IPS-NIHi7 (cell line): ENCODE measurements around the gene GAL3ST2.
"Not testable (repeated sequence)": the region's sequence is repeated elsewhere in the genome, so short reads cannot be mapped to it uniquely, and the experiment has no call there.

ENCODE experiments used
- DNase-seq: peaks from one replicate; pipeline ENCODE4 v3.0.0; 2012; ENCODE audit warnings: mixed read lengths; ENCODE audit errors: extremely low spot score

The GAL3ST2 gene

GRCh38 chr2:241776336-241777169 is at the start of gene GAL3ST2:
Gene GAL3ST2 (plus strand): TSS chr2:241776822. CDS start chr2:241776956, 134 bp downstream.
- peak; percentile 15 for DNase-seq

- DNase-seq = no peak
These were observed 48.6 kb upstream of the GAL3ST2 start for GRCh38 chr2:241728000-241728399.

- DNase-seq = no peak
These were observed 48.0 kb upstream of the GAL3ST2 start for GRCh38 chr2:241728627-241729026.

GRCh38 chr2:241729868-241730267 is 46.8 kb upstream of the GAL3ST2 start:
- no peak for DNase-seq

- DNase-seq = no peak
These were observed 45.8 kb upstream of the GAL3ST2 start for GRCh38 chr2:241730671-241731293.

- not testable (repeated sequence) for DNase-seq
These were observed 44.0 kb upstream of the GAL3ST2 start for GRCh38 chr2:241732513-241733186.

- DNase-seq = no peak
These were observed 43.0 kb upstream of the GAL3ST2 start for GRCh38 chr2:241733391-241734207.

GRCh38 chr2:241734208-241734466 is 42.5 kb upstream of the GAL3ST2 start:
- DNase-seq = no peak

GRCh38 chr2:241734467-241735208 is 42.0 kb upstream of the GAL3ST2 start, which contains the start of gene D2HGDH:
Gene D2HGDH (plus strand): TSS chr2:241734630. CDS start chr2:241735225, 595 bp downstream.
- DNase-seq = peak; percentile 99

- DNase-seq = no peak
These were observed 40.5 kb upstream of the GAL3ST2 start for GRCh38 chr2:241736111-241736510.

GRCh38 chr2:241738040-241738686 is 38.5 kb upstream of the GAL3ST2 start:
- DNase-seq = no peak

GRCh38 chr2:241739177-241739576 is 37.4 kb upstream of the GAL3ST2 start:
- no peak for DNase-seq

- no peak for DNase-seq
These were observed 37.0 kb upstream of the GAL3ST2 start for GRCh38 chr2:241739651-241740050.

GRCh38 chr2:241741016-241741415 is 35.6 kb upstream of the GAL3ST2 start:
- DNase-seq = no peak

GRCh38 chr2:241742320-241742939 is 34.2 kb upstream of the GAL3ST2 start:
- no peak for DNase-seq

GRCh38 chr2:241743008-241743407 is 33.6 kb upstream of the GAL3ST2 start:
- not testable (repeated sequence) for DNase-seq

GRCh38 chr2:241743620-241744019 is 33.0 kb upstream of the GAL3ST2 start:
- no peak for DNase-seq

GRCh38 chr2:241744028-241744754 is 32.4 kb upstream of the GAL3ST2 start:
- DNase-seq = no peak

- no peak for DNase-seq
These were observed 31.3 kb upstream of the GAL3ST2 start for GRCh38 chr2:241745276-241745675.
